OCI-M2 (cell line): ENCODE data around the gene HOMER2.

Experiments
- DNase-seq: peaks from one replicate; lab custom pipeline; 2025; ENCODE audit not compliant: unreplicated experiment; lab: John Stamatoyannopoulos, UW

HOMER2 gene

GRCh38 chr15:82805994-82806406 lies 146.5 kb downstream of the HOMER2 start, which contains the start of gene FSD2:
Gene FSD2 (minus strand): TSS chr15:82806069. CDS start chr15:82787390, 18,679 bp downstream.
- DNase-seq: no peak

- no peak for DNase-seq
Measured at GRCh38 chr15:82804575-82804949, 148.0 kb downstream of the HOMER2 start.

- DNase-seq: no peak
Measured at GRCh38 chr15:82803793-82804574, 148.5 kb downstream of the HOMER2 start.

GRCh38 chr15:82802497-82802896 lies 150.0 kb downstream of the HOMER2 start:
- no peak for DNase-seq

GRCh38 chr15:82799183-82799841 lies 153.2 kb downstream of the HOMER2 start:
- no peak for DNase-seq
